ENCODE results near the gene ZYG11A. TPM values are rescaled to one million over a fixed set of nuclear protein-coding genes. Genes with fewer than 3 reads are reported as not detected.
"Not testable (repeated sequence)": the region's sequence is repeated elsewhere in the genome, so short reads cannot be mapped to it uniquely, and the experiment has no call there.

ZYG11A gene
- total RNA-seq, 1 donor from 2014 or later, result 0.09 TPM

DNA sequence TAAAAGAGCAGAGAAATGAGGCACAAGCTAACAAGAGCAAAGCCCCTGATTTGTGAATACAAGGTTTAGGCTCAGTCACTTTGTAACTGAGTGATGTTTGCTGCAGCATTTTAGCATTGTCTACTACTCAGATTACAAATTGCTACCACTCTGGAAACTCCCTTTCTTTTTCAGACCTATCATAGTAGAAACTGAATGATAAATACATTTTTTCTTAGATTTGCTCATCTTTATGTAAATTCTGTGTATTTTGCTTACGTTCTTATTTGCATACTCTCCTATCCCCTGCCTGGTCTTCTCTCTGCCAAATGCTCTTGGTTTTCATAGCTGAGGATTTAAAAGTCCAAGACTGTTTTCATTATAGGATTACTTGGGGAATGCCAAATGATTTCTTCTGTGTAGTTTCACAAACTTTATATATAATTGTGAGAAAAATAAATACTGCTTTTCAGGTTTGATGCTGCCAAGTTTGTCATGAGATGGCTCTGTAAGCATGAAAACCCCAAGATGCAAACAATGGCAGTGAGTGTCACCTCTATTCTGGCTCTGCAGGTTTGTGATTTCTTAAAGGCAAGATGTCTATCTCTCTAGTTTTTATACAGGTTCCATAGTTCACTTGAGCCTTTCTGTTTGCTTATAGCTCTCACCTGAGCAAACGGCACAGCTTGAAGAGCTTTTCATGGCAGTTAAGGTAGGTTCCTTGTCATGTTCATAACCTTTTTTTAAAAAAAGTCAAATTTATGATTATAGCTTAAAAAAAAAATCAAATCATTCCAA, 24.7 kb downstream of the ZYG11A start:
- ATAC-seq (no peak), DNase-seq (ENCODE audit: low spot score) (no peak)
- intact Hi-C loops (cut with DNase I), result no loop called here

- ATAC-seq; intact Hi-C loops (cut with DNase I): not testable (repeated sequence)
Measured at GRCh38 chr1:52869727-52870126, 27.2 kb downstream of the ZYG11A start.

DNA sequence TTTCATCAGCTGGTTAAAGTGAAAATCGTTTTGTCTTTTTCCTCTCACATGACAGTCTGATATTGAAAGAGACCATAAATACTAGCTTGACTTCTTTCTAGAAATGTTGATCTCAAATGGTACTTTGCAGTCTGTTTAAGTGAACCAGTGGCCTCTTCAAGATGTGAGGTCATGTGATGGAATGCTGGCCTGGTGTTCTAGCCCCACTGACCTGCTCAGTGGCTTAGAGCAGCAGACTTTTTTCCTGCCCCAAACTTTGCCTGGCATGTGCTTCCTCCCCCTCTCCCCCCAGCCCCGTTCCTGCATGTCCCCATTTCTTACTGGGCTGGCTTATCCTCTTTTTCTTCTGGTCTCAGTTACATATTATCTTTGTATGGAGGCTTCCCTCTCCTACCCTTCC, 34.3 kb downstream of the ZYG11A start:
- intact Hi-C loops (cut with DNase I), result no loop called here
- DNase-seq (ENCODE audit: low spot score), result no peak
- ATAC-seq, result no peak

More at GRCh38 chr1:52869727-52870126, 27.2 kb downstream of the ZYG11A start:
- not testable (repeated sequence) for DNase-seq (ENCODE audit: low spot score)

DNA sequence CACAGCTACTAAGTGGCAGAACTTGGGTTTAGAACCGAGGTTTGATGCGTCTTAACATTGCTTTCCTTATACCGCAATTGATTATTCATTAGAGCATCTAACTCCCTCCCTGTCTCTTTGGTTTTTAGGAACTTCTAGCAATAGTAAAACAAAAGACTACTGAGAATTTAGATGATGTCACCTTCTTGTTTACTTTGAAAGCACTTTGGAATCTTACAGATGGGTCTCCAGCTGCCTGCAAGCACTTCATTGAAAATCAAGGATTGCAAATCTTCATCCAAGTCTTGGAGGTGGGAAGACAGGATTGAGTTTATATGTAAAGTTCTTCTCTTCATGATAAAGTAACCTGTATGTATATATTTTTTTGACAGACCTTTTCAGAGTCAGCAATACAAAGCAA, 35.0 kb downstream of the ZYG11A start:
- no peak for ATAC-seq
- intact Hi-C loops (cut with DNase I), result no loop called here

GRCh38 chr1:52880206-52880605, 37.6 kb downstream of the ZYG11A start:
- intact Hi-C loops (cut with DNase I), result no loop called here
- no peak for DNase-seq (ENCODE audit: low spot score)
- no peak for ATAC-seq

More for the DNA sequence above, 35.0 kb downstream of the ZYG11A start:
- no peak for DNase-seq (ENCODE audit: low spot score)

- ATAC-seq (no peak), DNase-seq (ENCODE audit: low spot score) (no peak)
- intact Hi-C loops (cut with DNase I), result no loop called here
Measured at GRCh38 chr1:52887483-52887882, 44.9 kb downstream of the ZYG11A start.

DNA sequence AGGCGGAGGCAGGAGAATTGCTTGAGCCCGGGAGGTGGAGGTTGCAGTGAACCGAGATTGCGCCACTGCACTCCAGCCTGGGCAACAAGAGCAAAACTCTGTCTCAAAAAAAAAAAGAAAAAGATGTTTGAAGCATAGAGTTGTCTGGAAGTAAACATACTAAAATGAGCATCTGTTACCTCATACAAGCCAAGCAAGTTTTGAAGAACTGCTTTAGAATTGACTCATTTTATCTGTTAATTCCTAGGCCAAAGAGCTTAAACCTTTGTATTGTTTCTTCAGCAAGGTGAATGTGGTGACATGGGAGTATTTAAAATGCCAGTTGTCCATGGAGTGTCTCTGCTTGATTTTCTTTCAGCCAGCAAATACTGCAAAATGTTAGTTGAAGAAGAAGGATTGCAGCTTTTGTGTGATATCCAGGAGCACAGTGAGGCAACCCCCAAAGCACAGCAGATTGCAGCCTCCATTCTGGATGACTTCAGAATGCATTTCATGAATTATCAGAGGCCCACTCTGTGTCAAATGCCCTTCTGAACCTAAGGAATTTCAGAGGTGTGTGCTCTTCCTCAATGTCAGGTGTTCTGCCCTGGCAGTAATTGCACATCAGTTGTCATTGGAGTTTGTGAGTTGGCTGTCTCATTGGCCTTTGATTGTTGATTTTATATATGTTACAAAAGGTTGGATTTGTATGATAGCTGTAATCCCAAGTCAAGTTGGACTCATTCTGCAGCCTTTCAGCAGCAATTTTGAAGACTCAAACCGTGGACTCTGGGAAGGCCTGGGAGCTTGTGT, 50.1 kb downstream of the ZYG11A start:
- intact Hi-C loops (cut with DNase I), result no loop called here
- DNase-seq (ENCODE audit: low spot score) (no peak), ATAC-seq (no peak)

DNA sequence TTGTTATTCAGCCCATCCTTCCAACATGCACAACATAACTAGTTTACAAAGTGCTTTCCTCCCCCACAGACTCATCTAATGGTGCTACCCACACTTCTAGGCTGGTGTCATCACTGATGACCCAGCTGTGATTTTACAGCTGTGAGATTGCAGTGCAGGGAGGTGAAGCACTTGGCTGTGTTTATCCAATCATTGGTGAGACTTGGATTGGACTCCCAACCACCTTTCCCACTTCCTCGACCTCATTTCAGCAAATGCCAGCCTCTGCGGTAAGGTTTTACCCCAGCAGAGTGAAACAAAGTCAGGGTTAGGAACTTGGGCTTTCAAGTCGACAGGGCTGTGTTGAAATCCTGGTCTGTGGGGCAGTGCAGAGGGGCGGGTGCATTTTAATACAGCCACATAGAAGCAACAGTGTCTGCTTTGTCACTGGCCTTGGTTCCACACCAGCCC, 56.9 kb downstream of the ZYG11A start:
- intact Hi-C loops (cut with DNase I), result no loop called here
- DNase-seq (ENCODE audit: low spot score), result no peak
- ATAC-seq, result peak; percentile 84

DNA sequence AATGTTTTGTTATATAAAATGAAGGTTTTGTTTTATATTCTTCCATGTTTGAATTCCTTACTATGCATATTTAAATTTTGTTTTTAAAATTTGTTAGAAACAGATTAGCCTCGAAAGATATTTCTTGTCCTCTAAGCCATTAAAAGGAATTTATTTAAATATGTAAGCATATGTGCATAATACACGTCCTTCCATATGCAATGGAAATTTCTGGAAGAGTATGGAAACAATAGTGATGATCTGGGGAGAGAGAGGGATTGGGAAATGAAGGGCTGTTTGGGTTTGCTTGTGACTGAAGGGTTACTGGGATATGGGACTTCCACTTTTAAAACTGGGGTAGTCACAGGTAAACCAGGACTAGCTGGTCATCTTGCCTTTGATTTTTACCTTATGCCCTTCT, 57.8 kb downstream of the ZYG11A start:
- intact Hi-C loops (cut with DNase I), result no loop called here
- ATAC-seq (no peak), DNase-seq (ENCODE audit: low spot score) (no peak)

DNA sequence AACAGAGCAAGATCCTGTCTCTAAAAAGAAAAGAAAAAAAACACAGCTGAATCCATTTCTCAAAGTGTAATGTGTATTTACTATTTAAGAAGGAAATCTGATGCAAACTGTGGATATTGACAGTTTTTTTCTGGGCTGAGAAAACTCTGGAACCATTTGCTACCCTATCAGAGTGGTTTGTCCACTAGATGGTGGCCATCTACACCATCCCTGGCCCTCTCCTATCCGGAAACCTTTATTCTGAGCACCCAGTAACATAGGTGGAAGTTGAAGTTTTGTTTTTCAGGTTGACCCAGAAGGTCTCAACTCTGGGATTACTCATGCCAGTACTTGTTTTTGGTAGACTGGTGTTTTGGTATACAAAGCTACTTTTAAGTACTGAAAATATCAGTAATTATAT, 58.8 kb downstream of the ZYG11A start:
- DNase-seq (ENCODE audit: low spot score), result no peak
- no peak for ATAC-seq
- intact Hi-C loops (cut with DNase I), result no loop called here

DNA sequence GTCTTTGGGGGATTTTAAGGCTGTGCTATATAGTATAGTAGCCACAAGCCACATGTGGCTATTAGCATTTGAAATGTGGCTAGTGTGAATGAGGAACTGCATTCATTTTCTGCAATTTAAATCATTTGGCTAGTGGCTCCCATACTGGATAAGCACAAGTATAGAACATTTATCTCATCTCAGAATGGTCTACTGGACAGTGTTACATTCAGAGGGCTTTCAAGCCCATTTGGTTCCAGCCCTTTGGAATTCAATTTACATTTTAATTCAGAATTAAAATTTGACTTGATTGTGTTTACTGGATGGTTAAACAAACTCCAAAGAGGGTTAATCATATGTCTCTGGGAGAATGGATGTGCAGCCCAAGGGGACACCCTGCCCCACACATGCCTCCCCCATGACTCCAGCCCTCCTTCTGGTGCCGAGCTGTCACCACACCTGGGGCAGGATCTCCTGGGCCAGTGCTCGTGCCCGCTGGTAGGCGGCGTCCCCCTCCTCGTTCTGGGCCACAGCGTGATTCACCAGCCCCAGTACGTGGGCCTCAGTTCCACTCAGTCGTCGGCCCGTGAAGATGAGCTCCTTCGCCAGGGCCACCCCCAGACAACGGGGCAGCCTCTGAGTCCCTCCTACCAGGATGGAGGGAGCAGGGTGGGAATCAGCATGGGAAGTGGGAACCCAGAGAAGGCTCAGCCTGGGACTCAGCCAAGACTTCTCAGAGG, 61.8 kb downstream of the ZYG11A start:
- ATAC-seq, result peak; percentile 6
- DNase-seq (ENCODE audit: low spot score), result no peak
- intact Hi-C loops (cut with DNase I), result no loop called here

GRCh38 chr1:52904927-52905698, 62.6 kb downstream of the ZYG11A start:
- DNase-seq (ENCODE audit: low spot score) (no peak), ATAC-seq (peak; percentile 53)
- intact Hi-C loops (cut with DNase I), result no loop called here

DNA sequence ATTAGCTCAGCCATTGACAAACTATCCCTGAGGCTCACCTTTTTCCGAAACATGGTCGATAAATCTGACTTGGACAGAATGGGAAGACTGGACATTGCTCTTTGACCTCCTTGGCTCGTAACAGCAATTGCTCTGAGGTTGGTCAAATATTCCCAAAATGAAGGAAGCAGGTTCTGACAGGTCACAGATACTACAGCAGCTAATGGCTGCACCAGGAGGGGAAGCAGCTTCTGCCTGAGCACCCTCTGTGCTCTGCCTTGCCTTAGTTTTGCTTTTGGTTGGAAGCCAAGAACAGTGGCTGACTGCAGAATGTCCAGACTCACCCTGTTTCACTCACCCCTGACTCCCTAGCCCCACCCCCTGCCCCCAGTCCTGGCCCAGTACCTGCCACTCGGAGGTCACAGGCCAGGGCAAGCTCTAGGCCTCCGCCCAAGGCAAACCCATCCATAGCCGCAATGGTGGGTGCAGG, 63.6 kb downstream of the ZYG11A start:
- intact Hi-C loops (cut with DNase I), result no loop called here
- ATAC-seq (peak; percentile 69), DNase-seq (ENCODE audit: low spot score) (no peak)

GRCh38 chr1:52907068-52907811, 64.7 kb downstream of the ZYG11A start:
- ATAC-seq, result no peak
- no peak for DNase-seq (ENCODE audit: low spot score)
- intact Hi-C loops (cut with DNase I), result no loop called here

DNA sequence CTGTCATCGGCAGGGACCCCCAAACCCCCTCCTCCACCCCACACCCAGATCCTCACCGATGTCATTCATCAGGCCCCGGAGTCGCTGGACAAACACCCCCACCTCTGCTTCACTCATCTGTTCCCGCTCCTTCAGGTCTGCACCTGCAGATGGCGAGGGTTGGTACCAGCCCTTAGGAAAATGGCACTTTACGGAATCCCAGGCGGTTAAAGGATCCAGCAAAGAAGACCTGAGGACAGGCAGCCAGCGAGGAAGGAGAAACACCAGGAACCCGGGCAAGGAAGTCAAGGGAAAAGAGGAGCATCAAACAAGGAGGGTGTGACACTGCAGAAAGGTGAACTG, 65.2 kb downstream of the ZYG11A start:
- intact Hi-C loops (cut with DNase I), result no loop called here
- no peak for ATAC-seq
- DNase-seq (ENCODE audit: low spot score), result no peak

DNA sequence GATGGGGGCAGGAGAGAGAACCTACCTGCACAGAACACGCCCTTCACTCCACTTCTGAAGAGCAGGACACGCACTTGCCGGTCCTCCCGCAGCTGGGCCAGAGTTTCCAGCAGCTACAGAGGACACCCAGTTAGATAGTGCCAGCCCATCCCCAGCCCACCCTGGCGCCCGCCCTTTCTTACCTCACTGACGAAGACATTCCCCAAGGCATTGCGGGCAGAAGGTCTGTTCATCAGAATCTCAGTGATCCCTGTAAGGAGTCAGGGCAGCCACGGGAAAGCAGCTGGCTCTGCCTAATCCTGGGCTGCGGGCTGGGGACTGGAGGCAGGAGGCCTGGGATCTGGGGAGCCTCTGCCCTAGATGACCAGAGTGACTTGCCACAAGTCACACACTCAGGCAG, 69.0 kb downstream of the ZYG11A start:
- intact Hi-C loops (cut with DNase I), result no loop called here
- DNase-seq (ENCODE audit: low spot score), result no peak
- ATAC-seq, result no peak

DNA sequence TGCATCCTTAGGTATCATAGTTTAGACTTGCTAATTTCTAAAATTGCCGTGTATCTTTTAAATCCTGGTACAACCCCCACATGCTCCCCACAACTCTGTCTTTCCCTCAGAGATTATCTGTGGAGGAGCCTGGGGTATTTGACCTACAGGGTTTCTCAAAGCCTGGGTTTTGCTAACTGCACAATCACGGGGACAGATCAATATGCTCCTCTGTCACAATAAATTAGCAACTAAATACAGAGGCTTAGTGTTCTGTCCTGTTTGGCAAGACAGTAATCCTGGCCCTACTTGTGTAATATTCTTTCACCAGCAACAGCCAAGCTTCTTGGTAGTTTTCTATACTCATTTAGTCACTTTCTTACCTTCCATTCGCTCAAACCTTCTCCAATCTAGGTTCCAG, 70.5 kb downstream of the ZYG11A start:
- intact Hi-C loops (cut with DNase I), result no loop called here
- ATAC-seq (no peak), DNase-seq (ENCODE audit: low spot score) (no peak)

- ATAC-seq (no peak), DNase-seq (ENCODE audit: low spot score) (no peak)
- intact Hi-C loops (cut with DNase I), result no loop called here
Measured at GRCh38 chr1:52913537-52913936, 71.0 kb downstream of the ZYG11A start.
